GM19240 (cell line): ENCODE measurements around the gene TCTN3.
A peak's percentile ranks its signal among the peaks of the same experiment; 100 is the strongest.
"Not testable (repeated sequence)": the region's sequence is repeated elsewhere in the genome, so short reads cannot be mapped to it uniquely, and the experiment has no call there.

Experiments
- DNase-seq: peaks from one replicate; pipeline ENCODE4 v3.0.0; 2011; ENCODE audit warnings: low spot score; ENCODE audit not compliant: insufficient read length

The TCTN3 gene, protein sequence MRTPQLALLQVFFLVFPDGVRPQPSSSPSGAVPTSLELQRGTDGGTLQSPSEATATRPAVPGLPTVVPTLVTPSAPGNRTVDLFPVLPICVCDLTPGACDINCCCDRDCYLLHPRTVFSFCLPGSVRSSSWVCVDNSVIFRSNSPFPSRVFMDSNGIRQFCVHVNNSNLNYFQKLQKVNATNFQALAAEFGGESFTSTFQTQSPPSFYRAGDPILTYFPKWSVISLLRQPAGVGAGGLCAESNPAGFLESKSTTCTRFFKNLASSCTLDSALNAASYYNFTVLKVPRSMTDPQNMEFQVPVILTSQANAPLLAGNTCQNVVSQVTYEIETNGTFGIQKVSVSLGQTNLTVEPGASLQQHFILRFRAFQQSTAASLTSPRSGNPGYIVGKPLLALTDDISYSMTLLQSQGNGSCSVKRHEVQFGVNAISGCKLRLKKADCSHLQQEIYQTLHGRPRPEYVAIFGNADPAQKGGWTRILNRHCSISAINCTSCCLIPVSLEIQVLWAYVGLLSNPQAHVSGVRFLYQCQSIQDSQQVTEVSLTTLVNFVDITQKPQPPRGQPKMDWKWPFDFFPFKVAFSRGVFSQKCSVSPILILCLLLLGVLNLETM

DNA sequence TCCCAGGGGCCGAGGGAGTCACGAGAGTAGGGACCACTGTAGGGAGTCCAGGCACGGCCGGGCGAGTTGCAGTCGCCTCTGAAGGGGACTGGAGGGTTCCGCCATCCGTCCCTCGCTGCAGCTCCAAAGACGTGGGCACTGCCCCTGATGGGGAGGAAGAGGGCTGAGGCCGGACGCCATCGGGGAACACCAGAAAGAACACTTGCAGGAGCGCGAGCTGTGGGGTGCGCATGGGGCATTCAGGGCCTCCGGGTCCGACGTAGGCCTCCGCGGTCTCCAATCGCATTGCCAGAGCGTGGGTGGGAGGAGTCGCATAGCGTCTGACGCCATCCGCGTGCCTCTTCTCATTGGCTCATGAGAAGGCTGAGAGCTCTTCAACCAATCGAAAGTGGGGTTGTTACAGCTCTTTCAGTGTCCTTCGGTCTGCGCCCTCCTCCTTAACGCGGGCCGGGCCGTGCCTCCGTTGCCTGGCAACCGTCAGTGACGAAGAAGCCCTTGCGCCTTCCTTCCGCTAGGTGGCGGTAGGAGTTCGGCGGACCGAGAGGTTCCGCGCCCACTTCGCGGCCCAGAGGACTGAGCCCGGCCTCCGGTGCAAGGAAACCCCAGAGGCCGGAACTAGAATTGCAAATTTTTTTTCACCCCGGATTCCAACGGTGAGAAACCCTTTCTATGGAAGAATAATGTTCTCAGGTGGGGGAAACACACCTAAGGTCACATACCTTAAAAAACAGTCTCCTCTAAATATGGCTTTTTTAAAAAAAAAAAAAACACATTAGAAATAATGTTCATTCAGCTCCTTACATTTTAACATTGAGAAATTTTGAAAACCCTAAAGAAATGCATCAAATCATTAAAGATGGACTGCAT lies at the start of gene TCTN3:
TCTN3 (minus strand) TSS at position 260 of the 867 bp plus-strand sequence; CDS start at position 232, 28 bp downstream.
- peak; percentile 90 for DNase-seq

DNA sequence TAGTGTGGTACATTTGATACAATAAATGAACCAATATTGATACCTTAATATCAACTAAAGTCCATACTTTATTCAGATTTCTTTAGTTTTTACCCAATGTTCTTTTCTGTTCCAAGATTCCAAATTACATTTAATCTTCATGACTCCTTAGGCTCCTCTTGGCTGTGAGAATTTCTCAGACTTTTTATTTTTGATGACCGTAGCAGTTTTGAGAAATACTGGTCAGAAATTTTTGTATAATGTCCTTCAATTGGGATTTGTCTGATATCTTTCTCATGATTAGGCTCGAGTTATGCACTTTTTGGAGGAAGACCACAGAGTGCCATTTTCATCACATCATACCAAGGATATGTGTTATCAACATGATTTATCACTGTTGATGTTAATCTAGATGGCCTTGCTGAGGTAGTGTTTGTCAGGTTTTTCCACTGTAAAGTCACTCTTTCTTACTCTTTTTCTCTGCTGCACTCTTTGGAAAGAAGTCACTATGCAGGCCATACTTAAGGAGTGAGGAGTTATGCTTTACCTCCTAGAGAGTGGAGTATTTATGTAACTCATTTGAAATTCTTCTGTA lies 49.3 kb upstream of the TCTN3 start:
- no peak for DNase-seq

DNA sequence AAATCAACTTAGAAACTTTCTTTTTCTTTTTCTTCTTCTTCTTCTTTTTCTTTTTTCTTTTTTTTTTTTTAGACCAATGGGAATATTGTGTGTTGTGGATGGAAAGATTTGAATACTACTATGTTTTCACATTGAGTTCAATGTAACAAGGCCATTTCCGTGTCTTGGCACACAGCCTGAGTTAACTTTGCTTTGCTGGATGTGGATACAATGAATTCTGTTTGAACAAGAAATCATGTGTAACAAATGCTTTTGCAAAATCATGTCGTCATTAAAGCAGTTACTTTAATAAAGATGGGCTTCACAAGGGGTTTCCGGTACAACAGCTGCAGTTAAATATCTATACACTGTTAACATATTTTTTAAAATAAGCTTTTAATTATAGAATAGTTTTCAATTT lies 48.8 kb upstream of the TCTN3 start:
- no peak for DNase-seq

DNA sequence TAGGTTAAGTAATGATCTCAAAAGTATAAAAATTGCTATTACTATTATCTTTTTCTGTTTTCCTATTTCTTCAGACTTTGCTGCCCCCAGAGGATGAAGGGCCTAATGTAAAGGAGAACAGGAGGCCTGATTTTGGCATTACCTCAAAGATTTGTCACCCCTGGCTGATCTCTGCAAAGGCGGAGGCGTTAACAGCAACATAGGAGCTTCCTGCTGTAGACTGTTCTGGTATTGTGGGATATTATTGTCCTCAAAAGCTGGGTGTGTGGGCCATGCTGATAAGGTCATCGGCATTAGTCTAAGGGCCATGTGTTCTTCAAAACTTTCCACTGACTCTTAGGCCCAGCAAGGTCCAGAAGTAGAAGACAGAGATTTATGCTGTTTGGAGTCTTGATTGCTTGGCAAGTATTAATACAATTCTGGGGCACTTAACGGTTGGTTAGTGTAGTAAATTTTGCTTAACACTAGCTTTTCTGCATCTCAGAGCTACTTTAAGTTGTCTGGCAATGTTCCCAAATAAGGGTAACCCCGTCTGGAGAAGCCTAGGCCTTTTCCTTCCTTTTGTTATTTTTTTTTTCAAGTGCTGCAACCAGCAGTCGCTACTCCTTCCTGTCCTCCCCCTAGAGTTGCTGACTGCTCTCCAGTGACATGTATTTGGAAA lies 48.2 kb upstream of the TCTN3 start:
- peak; percentile 27 for DNase-seq

DNA sequence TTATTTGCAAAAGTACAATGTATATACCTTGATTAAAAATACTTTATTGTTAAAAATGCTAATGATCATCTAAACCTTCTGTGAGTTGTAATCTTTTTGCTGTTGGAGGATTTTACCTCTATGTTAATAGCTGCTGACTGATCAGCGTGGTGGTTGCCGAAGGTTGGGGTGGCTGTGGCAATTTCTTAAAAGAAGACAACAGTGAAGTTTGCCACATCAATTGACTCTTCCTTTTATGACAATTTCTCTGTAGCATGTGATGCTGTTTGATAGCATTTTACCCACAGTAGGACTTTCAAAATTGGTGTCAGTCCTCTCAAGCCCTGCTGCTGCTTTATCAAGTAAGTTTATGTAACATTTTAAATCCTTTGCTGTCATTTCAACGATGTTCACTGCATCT lies 45.3 kb upstream of the TCTN3 start:
- no peak for DNase-seq

DNA sequence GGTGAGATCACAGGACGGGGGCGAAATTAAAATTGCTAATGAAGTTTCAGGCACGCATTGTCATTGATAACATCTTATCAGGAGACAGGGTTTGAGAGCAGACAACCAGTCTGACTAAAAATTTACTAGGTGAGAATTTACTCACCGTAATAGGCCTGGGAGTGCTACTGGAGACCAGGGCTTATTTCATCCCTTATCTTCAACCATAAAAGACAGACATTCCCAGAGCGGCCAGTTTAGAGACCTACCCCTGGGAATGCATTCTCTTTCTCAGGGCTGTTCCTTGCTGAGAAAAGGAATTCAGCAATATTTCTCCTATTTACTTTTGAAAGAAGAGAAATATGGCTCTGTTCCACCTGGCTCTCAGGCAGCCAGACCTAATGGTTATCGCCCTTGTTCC lies 39.2 kb upstream of the TCTN3 start:
- DNase-seq, result not testable (repeated sequence)

DNA sequence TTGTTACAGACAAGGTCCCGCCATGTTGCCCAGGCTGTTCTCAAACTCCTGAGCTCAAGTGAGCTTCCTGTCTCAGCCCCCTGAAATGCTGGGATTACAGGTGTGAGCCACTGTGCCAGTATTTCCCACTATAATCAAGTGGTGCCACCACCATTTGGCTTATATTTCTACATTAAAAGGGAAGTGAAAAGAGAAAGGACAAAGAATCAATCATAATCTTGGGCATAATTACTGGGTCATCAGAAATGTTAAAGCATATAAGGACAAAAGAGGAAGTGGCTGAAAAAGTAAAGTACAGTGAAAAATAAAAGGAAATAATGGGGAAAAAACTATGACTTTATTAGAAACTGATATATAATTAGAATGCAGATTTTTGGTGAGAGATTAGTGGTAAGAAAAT lies 36.5 kb upstream of the TCTN3 start:
- no peak for DNase-seq

DNA sequence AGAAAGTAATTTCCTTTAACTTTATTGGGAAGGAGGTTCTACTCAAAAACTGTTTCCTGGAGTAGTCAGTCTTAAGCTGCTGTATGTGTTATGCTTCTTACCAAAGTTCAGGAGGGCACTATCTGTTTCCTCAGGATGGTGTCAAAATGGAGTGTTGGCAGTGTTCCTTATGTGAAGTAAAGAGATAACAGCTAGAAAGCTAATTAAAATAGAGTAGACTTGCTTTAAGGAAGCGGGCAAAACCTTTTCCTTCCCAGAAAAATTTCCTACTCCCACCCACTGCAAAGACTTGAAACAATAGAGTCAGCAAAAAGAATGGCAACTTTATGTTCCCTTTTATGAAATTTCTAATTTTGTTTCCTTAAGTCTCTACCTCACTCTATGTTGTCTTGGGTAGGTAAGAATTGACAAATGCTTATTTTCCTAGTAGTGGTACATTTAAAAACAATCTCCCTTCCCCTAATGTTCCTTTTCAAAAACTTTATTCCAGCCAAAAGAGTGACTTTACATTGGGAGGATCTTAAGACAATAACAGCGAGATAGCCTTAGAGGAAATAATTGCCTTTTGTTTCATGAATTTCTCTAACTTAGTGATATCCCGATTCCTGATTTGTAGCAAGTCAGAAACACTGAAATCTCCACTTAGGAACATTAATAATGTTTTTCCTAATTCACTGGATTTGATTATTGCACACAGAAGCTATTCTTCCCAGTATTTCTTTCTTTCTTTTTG lies 35.8 kb upstream of the TCTN3 start:
- no peak for DNase-seq

DNA sequence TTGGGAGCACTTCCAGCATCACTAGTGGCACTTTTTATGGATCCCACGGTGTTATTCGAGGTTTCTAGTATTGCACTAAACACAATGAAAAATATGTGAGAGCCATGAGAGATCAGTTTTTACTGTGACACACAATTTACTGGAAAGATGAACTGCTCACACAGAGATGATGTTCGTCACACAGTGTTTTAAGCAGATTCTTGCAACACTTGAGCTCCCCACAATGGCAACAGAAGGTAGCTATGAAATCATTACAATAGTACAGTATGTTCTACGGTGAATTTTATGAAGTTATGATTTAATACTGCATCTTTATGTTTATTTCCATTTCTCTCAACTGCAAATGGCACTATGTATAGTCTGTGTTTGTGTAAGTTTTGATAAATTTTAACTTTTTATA lies 34.8 kb upstream of the TCTN3 start:
- no peak for DNase-seq

DNA sequence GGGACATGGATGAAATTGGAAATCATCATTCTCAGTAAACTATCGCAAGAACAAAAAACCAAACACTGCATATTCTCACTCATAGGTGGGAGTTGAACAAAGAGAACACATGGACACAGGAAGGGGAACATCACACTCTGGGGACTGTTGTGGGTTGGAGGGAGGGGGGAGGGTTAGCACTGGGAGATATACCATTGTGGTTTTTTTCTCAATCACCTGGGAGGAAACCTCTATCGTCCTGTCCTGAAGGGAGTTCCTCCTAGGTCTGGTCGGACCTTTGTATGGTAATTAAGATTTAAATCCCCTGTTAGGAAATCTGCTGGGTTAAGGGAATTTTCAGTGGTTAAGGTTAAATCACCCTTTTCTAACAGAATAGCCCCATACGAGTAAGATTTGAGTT lies 28.8 kb upstream of the TCTN3 start:
- DNase-seq, result not testable (repeated sequence)

DNA sequence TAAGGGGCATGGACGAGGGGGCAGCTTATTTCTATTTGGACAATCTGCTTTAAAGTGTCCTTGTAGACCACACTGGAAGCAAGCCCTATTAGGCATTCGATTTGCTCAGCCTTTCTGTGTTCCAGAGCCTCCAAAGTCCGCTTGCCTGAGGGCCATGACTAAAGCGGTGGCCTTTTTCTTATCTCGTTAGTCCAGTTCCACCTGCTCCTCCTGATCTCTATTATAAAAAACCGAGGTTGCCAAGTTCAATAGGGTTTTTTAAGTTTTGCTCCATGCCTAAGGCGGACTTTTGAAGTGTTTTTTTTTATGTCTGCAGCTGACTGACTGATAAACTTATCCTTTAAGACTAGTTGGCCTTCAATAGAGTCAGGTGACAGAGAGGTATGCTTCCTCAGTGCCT lies 27.0 kb upstream of the TCTN3 start:
- DNase-seq, result not testable (repeated sequence)

DNA sequence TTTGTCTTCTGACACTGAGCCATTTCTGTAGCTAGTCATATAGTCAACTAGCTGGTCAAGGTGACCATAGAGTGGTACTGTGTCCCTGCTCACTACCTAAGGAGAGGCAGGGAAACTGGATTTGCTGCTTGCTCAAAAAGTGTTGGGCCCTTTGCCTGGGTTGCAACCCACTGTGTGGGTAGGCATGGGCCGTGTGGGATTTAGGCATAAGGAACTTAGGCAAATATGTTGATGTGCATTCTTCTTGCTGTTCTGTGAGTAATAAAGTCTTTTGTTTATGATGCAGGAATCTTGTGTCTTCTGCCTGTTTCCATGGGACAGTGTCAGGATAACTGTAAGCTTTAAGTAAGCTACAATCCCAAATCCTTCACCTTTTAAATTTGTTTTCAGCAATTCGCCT lies 23.1 kb upstream of the TCTN3 start:
- no peak for DNase-seq

DNA sequence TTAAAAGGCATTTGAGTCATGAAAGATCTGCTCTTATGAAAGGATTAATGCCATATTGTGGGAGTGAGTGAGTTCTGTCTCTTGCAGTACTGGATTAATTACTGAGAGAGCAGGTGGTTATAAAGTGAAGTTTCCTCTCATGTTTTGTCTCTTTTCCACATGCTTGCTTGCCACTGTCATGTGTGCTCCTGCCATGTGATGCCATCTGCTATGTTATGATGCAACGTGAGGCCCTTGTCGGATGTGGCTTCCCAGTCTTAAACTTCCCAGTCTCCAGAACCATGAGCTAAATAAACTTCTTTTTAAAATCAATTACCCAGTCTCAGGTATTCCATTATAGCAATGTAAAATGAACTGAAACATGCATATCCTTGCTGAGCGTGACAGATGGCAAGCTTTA lies 22.7 kb upstream of the TCTN3 start:
- DNase-seq, result no peak

DNA sequence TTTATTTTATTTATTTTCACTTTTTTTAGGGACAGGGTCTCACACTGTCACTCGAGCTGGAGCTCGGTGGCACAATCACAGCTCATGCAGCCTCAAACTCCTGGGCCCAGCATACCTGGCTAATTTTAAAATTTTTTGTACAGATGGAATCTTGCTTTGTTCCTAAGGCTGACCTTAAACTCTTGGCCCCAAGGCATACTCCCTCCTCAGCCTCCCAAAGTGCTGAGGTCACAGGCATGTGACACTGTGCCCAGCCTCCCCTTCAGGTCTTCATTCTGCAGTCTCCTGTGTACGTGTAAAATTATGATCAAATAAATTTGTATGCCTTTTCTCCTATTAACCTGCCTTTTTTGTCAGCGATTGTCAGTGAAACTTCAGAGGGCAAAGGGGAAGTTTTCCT lies 17.8 kb upstream of the TCTN3 start:
- DNase-seq, result no peak

DNA sequence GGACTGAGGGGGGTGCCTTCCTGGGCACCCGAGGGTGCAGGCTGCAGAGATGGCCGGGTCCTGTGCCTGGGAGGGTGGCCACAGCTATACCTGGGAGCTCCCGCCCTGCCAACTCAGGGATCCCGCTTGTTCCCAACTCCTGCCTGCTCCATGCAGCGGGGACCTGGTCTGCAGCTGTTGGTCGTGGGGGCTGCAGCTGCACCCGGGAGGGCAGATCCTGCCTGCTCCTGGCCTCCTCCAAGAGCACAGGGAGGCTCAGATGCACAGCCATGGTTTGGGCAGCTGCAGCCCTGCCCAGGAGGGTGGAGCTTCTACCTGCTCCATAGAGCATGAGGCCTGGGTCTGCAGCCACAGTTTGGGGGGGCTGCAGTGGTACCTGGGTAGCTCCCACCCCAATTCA lies 13.3 kb upstream of the TCTN3 start:
- DNase-seq, result no peak

DNA sequence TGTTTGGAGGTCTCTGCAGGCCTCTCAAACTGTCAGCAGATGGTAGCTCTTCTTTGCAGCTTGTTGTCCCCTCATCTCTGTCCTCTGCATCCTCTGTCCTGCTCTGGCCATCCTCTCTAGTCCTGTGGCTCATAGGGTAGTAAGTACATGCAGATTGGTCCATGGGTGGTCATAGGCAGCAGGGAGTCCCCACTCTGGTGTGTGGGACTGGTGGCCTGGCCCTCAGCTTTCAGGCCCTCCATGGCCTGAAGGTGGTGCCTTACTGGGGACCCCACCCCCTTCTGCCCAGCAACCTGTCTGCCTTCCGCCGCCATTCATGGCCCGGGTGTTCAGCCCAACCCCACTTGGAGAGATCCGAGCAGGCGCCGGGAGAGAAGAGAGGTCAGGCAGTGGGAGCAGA lies 12.8 kb upstream of the TCTN3 start:
- no peak for DNase-seq

DNA sequence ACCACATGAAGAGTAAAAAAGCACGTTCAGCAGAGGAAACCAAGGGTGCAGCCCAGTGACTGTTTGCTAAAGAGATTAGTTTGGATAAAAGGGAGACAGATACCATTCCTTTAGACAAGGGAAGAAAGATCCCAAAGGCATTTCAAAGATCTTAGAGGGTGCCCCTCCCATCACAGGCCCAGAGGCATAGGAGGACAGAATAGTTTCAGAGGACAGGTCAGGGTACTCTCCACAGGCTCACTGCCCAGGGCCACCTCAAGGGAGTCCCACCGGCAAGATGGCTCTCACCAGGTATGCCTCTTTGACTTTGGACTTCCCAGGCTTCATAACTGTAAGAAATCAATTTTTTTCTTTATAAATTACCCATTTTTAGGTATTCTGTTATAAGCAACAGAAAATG lies 4.7 kb upstream of the TCTN3 start:
- no peak for DNase-seq

DNA sequence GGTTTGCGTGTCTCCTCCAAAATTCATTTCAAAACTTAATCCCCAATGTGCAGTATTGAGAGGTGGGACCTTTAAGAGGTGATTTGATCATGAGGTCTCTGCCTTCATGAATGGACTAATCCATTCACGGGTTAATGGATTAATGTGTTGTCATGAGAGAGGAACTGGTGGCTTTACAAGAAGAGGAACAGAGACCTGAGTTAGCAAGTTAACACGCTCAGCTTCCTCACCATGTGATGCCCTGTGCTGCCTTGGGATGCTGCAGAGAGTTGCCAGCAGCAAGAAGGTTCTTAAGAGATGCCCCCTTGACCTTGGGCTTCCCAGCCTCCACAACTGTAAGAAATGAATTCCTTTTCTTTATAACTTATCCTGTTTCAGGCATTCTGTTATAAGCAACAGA lies 3.7 kb upstream of the TCTN3 start:
- no peak for DNase-seq

DNA sequence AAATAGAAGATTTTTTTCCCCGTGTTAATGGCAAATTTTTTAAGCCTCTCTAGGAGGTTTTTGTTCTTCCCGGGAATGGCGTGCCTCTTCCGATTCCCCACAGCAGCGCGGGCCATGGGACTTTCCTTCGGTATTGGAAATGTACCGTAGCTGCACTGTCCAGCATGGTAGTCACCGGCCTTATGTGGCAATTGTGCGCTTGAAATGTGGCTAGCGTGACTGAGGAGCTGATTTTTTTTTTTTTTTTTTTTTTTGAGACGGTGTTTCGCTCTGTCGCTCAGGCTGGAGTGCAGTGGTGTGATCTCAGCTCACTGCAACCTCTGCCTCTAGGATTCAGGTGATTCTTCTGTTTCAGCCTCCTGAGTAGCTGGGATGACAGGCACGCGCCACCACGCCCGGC lies 938 bp upstream of the TCTN3 start:
- DNase-seq, result no peak

DNA sequence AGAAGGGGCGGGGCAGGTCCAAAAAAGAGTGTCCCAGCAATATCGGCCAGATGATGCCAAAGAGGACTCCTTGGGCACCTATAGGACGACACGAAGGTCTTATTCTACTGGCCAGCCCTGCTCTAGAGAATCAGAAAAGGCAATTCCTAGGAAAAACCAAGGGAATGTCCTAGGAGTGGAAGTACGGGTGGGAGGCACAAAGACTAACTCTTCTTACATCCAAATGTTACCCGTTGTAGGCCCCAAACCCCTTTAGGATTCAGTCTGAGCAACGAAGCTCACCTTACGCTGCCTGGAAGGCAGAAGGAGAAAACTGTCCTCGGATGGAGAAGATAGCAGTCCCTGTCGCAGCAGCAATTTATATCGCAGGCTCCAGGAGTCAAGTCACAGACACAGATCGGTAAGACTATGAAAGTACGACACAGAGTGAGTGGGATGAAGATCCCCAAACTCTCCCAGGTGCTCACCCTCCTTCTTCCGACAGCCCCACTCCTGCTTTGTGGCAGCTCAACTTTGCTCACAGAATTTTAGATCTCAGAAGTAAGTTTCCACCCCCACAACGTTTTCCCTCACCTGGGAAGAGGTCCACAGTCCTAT lies 558 bp downstream of the TCTN3 start:
- DNase-seq, result no peak
